Trophoblast cell (in vitro differentiated cells and primary cell): ENCODE results near the gene CDH5.

ENCODE experiments used
- DNase-seq, 2 donors: peaks; one replicate each; pipeline ENCODE4 v3.0.0-alpha.2; 2016
- H2AFZ ChIP-seq: 2 replicates; pipeline ENCODE4 v1.6.1; 2013; ENCODE audit warnings: low read length, moderate library complexity, mild to moderate bottlenecking; ENCODE audit not compliant: insufficient read depth, poor library complexity
- H2AK5ac ChIP-seq: 2 replicates; pipeline ENCODE4 v1.6.1; 2013; ENCODE audit warnings: mild to moderate bottlenecking, low read length
- H2BK120ac ChIP-seq: 2 replicates; pipeline ENCODE4 v1.6.1; 2013; ENCODE audit warnings: low read length, mild to moderate bottlenecking, moderate library complexity; ENCODE audit not compliant: insufficient read depth, poor library complexity
- H2BK12ac ChIP-seq: 2 replicates; pipeline ENCODE4 v1.6.1; 2013; ENCODE audit warnings: mild to moderate bottlenecking, low read length, moderate library complexity
- H2BK5ac ChIP-seq: 2 replicates; pipeline ENCODE4 v1.6.1; 2013; ENCODE audit warnings: low read length, low read depth, moderate library complexity, mild to moderate bottlenecking; ENCODE audit not compliant: poor library complexity
- H3K14ac ChIP-seq: 2 replicates; pipeline ENCODE4 v1.6.1; 2013; ENCODE audit warnings: mild to moderate bottlenecking, low read length
- H3K18ac ChIP-seq: 2 replicates; pipeline ENCODE4 v1.6.1; 2013; ENCODE audit warnings: mild to moderate bottlenecking, low read length
- H3K23ac ChIP-seq: 2 replicates; pipeline ENCODE4 v1.6.1; 2013; ENCODE audit warnings: low read length
- H3K27ac ChIP-seq: 2 replicates; pipeline ENCODE4 v1.5.1; 2013; ENCODE audit warnings: low read depth, mild to moderate bottlenecking, inconsistent platforms, low read length, moderate library complexity
- H3K27me3 ChIP-seq: 2 replicates; pipeline ENCODE4 v1.6.1; 2013; ENCODE audit warnings: inconsistent platforms, mild to moderate bottlenecking, low read length, moderate library complexity; ENCODE audit not compliant: insufficient read depth
- H3K36me3 ChIP-seq, 2 experiments: 1 replicate in 1 of 2; 2 replicates in 1 of 2; pipeline ENCODE4 v1.6.1; 2013; ENCODE audit warnings: low read length in 2 of 2, mild to moderate bottlenecking in 2 of 2, moderate library complexity in 1 of 2; ENCODE audit not compliant: insufficient read depth in 2 of 2, control insufficient read depth in 1 of 2
- H3K4ac ChIP-seq: 2 replicates; pipeline ENCODE4 v1.6.1; 2013; ENCODE audit warnings: low read depth, mild to moderate bottlenecking, low read length, moderate library complexity
- H3K4me1 ChIP-seq, 2 experiments: 1 replicate in 1 of 2; 2 replicates in 1 of 2; pipeline ENCODE4 v1.6.1; 2013; ENCODE audit warnings: low read length in 2 of 2, mild to moderate bottlenecking in 2 of 2, moderate library complexity in 1 of 2; ENCODE audit not compliant: insufficient read depth in 2 of 2, control insufficient read depth in 1 of 2
- H3K4me2 ChIP-seq: 2 replicates; pipeline ENCODE4 v1.6.1; 2013; ENCODE audit warnings: inconsistent platforms, mild to moderate bottlenecking, low read length, moderate library complexity
- H3K4me3 ChIP-seq: 2 replicates; pipeline ENCODE4 v1.5.1; 2013; ENCODE audit warnings: mild to moderate bottlenecking, low read depth, low read length, inconsistent platforms
- H3K79me1 ChIP-seq: one replicate; pipeline ENCODE4 v1.6.1; 2013; ENCODE audit warnings: low read length
- H3K79me2 ChIP-seq: 2 replicates; pipeline ENCODE4 v1.6.1; 2013; ENCODE audit warnings: low read length, mild to moderate bottlenecking; ENCODE audit not compliant: control insufficient read depth, insufficient read depth, poor library complexity
- H3K9ac ChIP-seq: 2 replicates; pipeline ENCODE4 v1.6.1; 2013; ENCODE audit warnings: mild to moderate bottlenecking, low read length
- H3K9me3 ChIP-seq: 2 replicates; pipeline ENCODE4 v1.6.1; 2013; ENCODE audit warnings: low read depth, mild to moderate bottlenecking, control low read depth, inconsistent platforms, low read length; ENCODE audit not compliant: insufficient read depth
- H4K12ac ChIP-seq: 2 replicates; pipeline ENCODE4 v1.6.1; 2013; ENCODE audit warnings: low read depth, mild to moderate bottlenecking, low read length, moderate library complexity
- H4K8ac ChIP-seq: 2 replicates; pipeline ENCODE4 v1.6.1; 2013; ENCODE audit warnings: low read depth, mild to moderate bottlenecking, low read length, moderate library complexity
- H4K91ac ChIP-seq: one replicate; pipeline ENCODE4 v1.6.1; 2013; ENCODE audit warnings: low read depth, mild to moderate bottlenecking, low read length, moderate library complexity
- WGBS: extraction: QIAGEN DNeasy Blood & Tissue Kit; methylation state at CpG from one replicate; pipeline ENCODE4 v1.1.7; 2013; ENCODE audit warnings: missing lambda C conversion rate; ENCODE audit not compliant: insufficient read length, insufficient coverage; ENCODE audit errors: extremely low coverage; 5-methylcytosine and 5-hydroxymethylcytosine counted together

The CDH5 gene

DNA sequence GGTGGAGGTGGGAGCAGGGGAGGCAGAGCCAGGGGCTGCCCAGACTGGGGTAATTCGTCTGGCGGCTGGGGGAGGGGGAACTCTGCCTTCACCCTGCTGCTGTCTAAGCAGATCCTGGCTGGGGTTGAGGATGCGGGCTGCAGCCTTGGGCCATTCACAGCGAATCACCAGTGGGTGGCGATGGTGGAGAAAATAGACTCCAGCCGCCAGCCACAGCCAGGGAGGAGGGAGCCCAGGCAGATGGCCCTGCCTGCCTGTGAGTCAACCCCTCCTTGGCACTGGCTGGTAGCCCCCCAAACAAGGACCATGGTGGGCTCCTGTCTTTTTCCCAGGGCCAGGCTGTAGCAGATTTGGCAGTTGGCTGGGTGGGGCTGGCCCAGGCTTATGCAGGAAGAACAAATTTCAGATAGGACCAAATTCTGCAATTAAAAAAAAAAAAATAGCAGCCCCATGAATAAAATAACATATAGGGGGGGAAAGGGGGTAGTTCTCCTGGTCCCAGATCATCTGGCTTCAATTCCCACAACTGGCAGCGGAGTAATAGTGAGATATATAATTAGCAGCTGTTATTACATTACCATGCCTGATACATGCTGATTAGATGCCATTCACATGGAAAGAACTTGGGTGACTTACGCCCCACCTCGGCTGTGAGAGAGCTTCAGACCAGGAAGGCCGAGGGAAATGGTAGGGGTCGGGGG lies 41.5 kb upstream of the CDH5 start:
- Histone ChIP-seq H2BK120ac (no peak overlapping the region), H3K36me3 (no peaks in the 10 kb centered on the region), H4K12ac (no peak overlapping the region), H2AK5ac (no peak overlapping the region), H3K79me1 (no peaks in the 10 kb centered on the region), H3K18ac (no peak overlapping the region), H3K4me3 (no peak overlapping the region), H3K9ac (no peak overlapping the region), H3K9me3 (peaks cover 2% of the 10 kb centered on the region), H4K8ac (no peak overlapping the region), H2AFZ (no peak overlapping the region), H2BK12ac (no peak overlapping the region), H3K4me1 (peaks cover 2% of the 10 kb centered on the region in 2 experiments), H3K14ac (no peak overlapping the region), H2BK5ac (no peak overlapping the region), H3K27me3 (no peaks in the 10 kb centered on the region), H4K91ac (no peak overlapping the region), H3K23ac (no peak overlapping the region), H3K27ac (no peak overlapping the region), H3K4me2 (no peak overlapping the region), H3K79me2 (no peaks in the 10 kb centered on the region), H3K4ac (no peak overlapping the region)
- DNase-seq, result peak; percentile 83 to 87
- WGBS, result no CpG with 5 or more reads among the region's 11 CpGs

DNA sequence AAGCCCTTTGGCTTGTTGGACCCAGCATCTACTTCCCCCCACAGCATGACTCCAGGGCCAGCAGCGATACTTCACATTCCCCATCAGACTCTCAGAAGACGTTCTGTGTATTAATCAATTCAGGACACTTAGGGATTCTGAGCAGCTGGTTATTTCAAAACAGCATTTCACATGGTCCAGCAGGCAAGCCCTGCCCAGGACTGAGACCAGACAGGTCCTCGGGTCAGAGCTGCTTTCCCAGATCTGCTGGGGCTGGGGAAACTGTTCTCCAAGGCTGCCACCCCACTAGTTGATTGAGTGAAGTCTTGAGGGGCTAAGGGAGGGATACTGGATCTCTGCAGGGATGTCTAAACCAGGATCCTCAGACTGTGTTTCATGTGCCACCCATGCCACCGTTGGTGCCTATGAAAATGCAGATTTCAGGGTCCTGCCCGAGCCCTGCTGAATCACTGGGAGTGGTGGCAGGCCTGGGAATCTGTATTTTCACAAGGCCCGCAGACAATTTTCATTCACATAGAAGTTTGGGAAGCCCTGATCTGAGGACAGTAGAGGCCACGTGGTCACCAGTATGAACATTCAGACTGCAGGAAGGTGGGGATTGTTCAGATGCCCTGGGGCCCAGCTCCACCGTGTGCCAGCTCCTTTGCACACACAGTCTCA lies 40.6 kb upstream of the CDH5 start:
- Histone ChIP-seq H3K4ac (no peak overlapping the region), H3K18ac (no peak overlapping the region), H3K4me3 (no peak overlapping the region), H3K14ac (no peak overlapping the region), H3K4me1 (peaks cover 2% of the 10 kb centered on the region in 2 experiments), H3K27ac (no peak overlapping the region), H3K9ac (no peak overlapping the region), H2BK5ac (no peak overlapping the region), H3K79me2 (no peaks in the 10 kb centered on the region), H2AFZ (no peak overlapping the region), H3K36me3 (no peaks in the 10 kb centered on the region), H2BK120ac (no peak overlapping the region), H3K9me3 (peaks cover 2% of the 10 kb centered on the region), H4K12ac (no peak overlapping the region), H3K4me2 (no peak overlapping the region), H2AK5ac (no peak overlapping the region), H4K91ac (no peak overlapping the region), H4K8ac (no peak overlapping the region), H3K79me1 (no peaks in the 10 kb centered on the region), H2BK12ac (no peak overlapping the region), H3K27me3 (no peaks in the 10 kb centered on the region), H3K23ac (no peak overlapping the region)
- peak in 1 of 2 donors; percentile 11 for DNase-seq
- WGBS, result no CpG with 5 or more reads among the region's 8 CpGs

DNA sequence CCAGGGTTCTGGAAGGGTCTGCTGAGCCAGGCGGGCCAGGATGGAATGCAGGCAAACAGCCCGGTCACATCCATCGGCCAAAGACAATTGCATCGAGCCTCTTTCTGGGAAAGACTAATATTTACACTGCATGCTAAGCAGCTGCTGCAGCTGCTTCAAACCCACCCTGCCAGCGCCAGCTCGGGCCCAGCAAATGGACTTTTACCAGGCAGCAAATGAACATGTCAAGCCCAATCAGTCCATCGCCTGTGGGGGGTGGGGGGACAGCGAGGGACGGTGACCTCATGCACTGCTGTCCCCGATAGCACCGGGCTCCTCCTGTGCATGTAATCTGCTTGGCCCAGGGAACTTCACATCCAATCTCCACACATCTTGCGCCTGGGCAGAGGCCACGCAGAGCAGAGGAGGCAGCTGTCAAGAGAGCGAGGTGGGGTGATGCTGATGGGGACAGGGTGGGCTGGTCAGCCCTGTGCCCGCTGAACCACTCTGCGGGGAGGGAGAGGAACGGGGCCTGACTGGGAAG lies 39.4 kb upstream of the CDH5 start:
- H3K4ac ChIP-seq, result no peak overlapping the region
- no peak overlapping the region for H3K9ac ChIP-seq
- no peaks in the 10 kb centered on the region for H3K79me2 ChIP-seq
- no peak overlapping the region for H2AK5ac ChIP-seq
- DNase-seq, result peak; percentile 17 to 30
- no peak overlapping the region for H3K23ac ChIP-seq
- H3K4me2 ChIP-seq, result no peak overlapping the region
- H2BK12ac ChIP-seq, result no peak overlapping the region
- no peaks in the 10 kb centered on the region for H3K27me3 ChIP-seq
- no peak overlapping the region for H3K27ac ChIP-seq
- no peak overlapping the region for H4K12ac ChIP-seq
- H3K14ac ChIP-seq, result no peak overlapping the region
- H3K18ac ChIP-seq, result no peak overlapping the region
- peaks cover 2% of the 10 kb centered on the region in 2 experiments for H3K4me1 ChIP-seq
- H2AFZ ChIP-seq, result no peak overlapping the region
- no peak overlapping the region for H2BK5ac ChIP-seq
- peaks cover 6% of the 10 kb centered on the region for H3K9me3 ChIP-seq
- H3K4me3 ChIP-seq, result no peak overlapping the region
- H2BK120ac ChIP-seq, result no peak overlapping the region
- no peaks in the 10 kb centered on the region for H3K36me3 ChIP-seq
- H3K79me1 ChIP-seq, result no peaks in the 10 kb centered on the region
- no peak overlapping the region for H4K91ac ChIP-seq
- WGBS, result no CpG with 5 or more reads among the region's 17 CpGs
- no peak overlapping the region for H4K8ac ChIP-seq

DNA sequence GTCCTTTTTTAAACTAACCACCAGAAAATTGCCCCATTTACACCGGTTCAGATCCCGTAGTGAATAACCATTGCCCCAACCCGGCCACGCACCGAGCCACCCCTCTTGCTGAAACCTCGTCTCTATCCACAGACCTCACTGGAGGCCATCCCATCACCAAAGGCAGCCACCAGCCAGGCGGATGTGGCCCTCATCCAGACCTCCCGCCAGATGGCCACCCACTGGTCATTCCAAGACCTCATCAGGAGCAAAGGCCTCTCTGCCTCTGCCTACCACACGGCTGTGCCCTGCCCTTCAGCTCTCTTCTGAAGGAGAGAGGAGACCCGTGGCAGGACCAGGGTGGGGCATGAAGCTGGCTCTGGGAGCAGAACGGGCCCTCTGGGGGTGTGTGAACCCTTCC lies 38.2 kb upstream of the CDH5 start:
- no peaks in the 10 kb centered on the region for H3K79me2 ChIP-seq
- no peak overlapping the region for H2BK12ac ChIP-seq
- WGBS, result no CpG with 5 or more reads among the region's 11 CpGs
- H2BK5ac ChIP-seq, result no peak overlapping the region
- H3K27me3 ChIP-seq, result no peaks in the 10 kb centered on the region
- H3K18ac ChIP-seq, result no peak overlapping the region
- H4K12ac ChIP-seq, result no peak overlapping the region
- H3K14ac ChIP-seq, result no peak overlapping the region
- H3K4me1 ChIP-seq, result peaks cover 2% of the 10 kb centered on the region in 2 experiments
- no peak overlapping the region for H4K8ac ChIP-seq
- DNase-seq, result no peak
- no peaks in the 10 kb centered on the region for H3K79me1 ChIP-seq
- no peak overlapping the region for H2AFZ ChIP-seq
- no peak overlapping the region for H3K9ac ChIP-seq
- H3K4me3 ChIP-seq, result no peak overlapping the region
- no peak overlapping the region for H3K27ac ChIP-seq
- no peak overlapping the region for H3K23ac ChIP-seq
- H3K9me3 ChIP-seq, result peaks cover 11% of the 10 kb centered on the region
- H3K4ac ChIP-seq, result no peak overlapping the region
- H4K91ac ChIP-seq, result no peak overlapping the region
- H3K4me2 ChIP-seq, result no peak overlapping the region
- H2AK5ac ChIP-seq, result no peak overlapping the region
- H2BK120ac ChIP-seq, result no peak overlapping the region
- H3K36me3 ChIP-seq, result no peaks in the 10 kb centered on the region
